IMR-90 (cell line): Measurements from ENCODE around the gene OXSR1. TPM values are rescaled to one million over a fixed set of nuclear protein-coding genes. Genes with fewer than 3 reads are reported as not detected.

Experiments
- ATAC-seq: fragments of 200-7000 bp; cut with Tn5 transposase; 2 replicates; pipeline ENCODE4 v1.9.1; 2020; ENCODE audit warnings: low read depth, mild to moderate bottlenecking, moderate library complexity
- BruUV-seq: library from RNA; stranded (reverse); fragments of 400-500 nt; replicated peaks from 2 replicates; lab custom pipeline; 2021; lab: Mats Ljungman, UMichigan
- CTCF ChIA-PET: fragments of 300-600 bp; formaldehyde crosslinking; extraction: SDS; loops from one replicate; lab custom pipeline; 2021; ENCODE audit warnings: antibody characterized with exemption; lab: Yijun Ruan, JAX
- POLR2A ChIA-PET: fragments of 300-600 bp; sonication (Branson Sonifier 250); formaldehyde crosslinking; loops from one replicate; lab custom pipeline; 2022; ENCODE audit warnings: antibody characterized with exemption; ENCODE audit not compliant: unreplicated experiment; lab: Charles Lee
- DNase-seq: peaks from one replicate; pipeline ENCODE4 v3.0.0; 2013
- H2AFZ ChIP-seq: replicated peaks from 2 replicates; pipeline ENCODE3; 2013; ENCODE audit warnings: low read length, mild to moderate bottlenecking; ENCODE audit not compliant: poor library complexity
- H2AK5ac ChIP-seq: 2 replicates; pipeline ENCODE4 v1.6.1; 2013; ENCODE audit warnings: low read depth, low read length, inconsistent platforms
- H2AK9ac ChIP-seq: replicated peaks from 2 replicates; pipeline ENCODE3; 2013; ENCODE audit warnings: mild to moderate bottlenecking, low read depth, low read length, moderate library complexity; ENCODE audit not compliant: poor library complexity
- H2BK120ac ChIP-seq: 2 replicates; pipeline ENCODE4 v1.6.1; 2013; ENCODE audit warnings: low read depth, low read length, inconsistent platforms
- H2BK15ac ChIP-seq: 3 replicates; pipeline ENCODE4 v1.6.1; 2013; ENCODE audit warnings: low read depth, low read length, inconsistent platforms
- H2BK20ac ChIP-seq: 2 replicates; pipeline ENCODE4 v1.6.1; 2013; ENCODE audit warnings: low read depth, mild to moderate bottlenecking, inconsistent platforms, low read length, moderate library complexity
- H2BK5ac ChIP-seq: 2 replicates; pipeline ENCODE4 v1.6.1; 2013; ENCODE audit warnings: mild to moderate bottlenecking, low read depth, low read length, inconsistent platforms; ENCODE audit not compliant: poor library complexity, severe bottlenecking
- H3K14ac ChIP-seq: replicated peaks from 2 replicates; pipeline ENCODE4 v1.6.1; 2013; ENCODE audit warnings: low read depth, low read length, inconsistent platforms
- H3K18ac ChIP-seq: 2 replicates; pipeline ENCODE4 v1.6.1; 2013; ENCODE audit warnings: low read depth, low read length, control low read depth
- H3K23ac ChIP-seq: 2 replicates; pipeline ENCODE4 v1.6.1; 2013; ENCODE audit warnings: low read depth, low read length, inconsistent platforms
- H3K27ac ChIP-seq: 2 replicates; pipeline ENCODE4 v1.5.1; 2013; ENCODE audit warnings: mild to moderate bottlenecking, control low read depth, low read length; ENCODE audit not compliant: insufficient read depth
- H3K27me3 ChIP-seq: 2 replicates; pipeline ENCODE4 v1.6.1; 2013; ENCODE audit warnings: low read length; ENCODE audit not compliant: control insufficient read depth, insufficient read depth
- H3K36me3 ChIP-seq: 2 replicates; pipeline ENCODE4 v1.6.1; 2013; ENCODE audit warnings: low read length, mixed read lengths; ENCODE audit not compliant: control insufficient read depth, insufficient read depth
- H3K4ac ChIP-seq: 2 replicates; pipeline ENCODE4 v1.6.1; 2013; ENCODE audit warnings: low read depth, low read length, inconsistent platforms
- H3K4me1 ChIP-seq: 2 replicates; pipeline ENCODE4 v1.6.1; 2013; ENCODE audit warnings: low read length, mixed read lengths; ENCODE audit not compliant: control insufficient read depth, insufficient read depth
- H3K4me2 ChIP-seq: 2 replicates; pipeline ENCODE4 v1.6.1; 2013; ENCODE audit warnings: low read depth, mild to moderate bottlenecking, control low read depth, low read length, moderate library complexity
- H3K4me3 ChIP-seq: 2 replicates; pipeline ENCODE4 v1.5.1; 2013; ENCODE audit warnings: low read depth, mild to moderate bottlenecking, control low read depth, low read length, moderate library complexity; ENCODE audit not compliant: insufficient read depth
- H3K56ac ChIP-seq: 2 replicates; pipeline ENCODE4 v1.6.1; 2013; ENCODE audit warnings: low read length, inconsistent platforms; ENCODE audit not compliant: insufficient read depth; ENCODE audit errors: extremely low read depth
- H3K79me1 ChIP-seq, 2 experiments: 2 replicates each; pipeline ENCODE4 v1.6.1; 2013; ENCODE audit warnings: low read length in 2 of 2, inconsistent platforms in 1 of 2, low read depth in 1 of 2
- H3K9ac ChIP-seq: 2 replicates; pipeline ENCODE4 v1.6.1; 2013; ENCODE audit warnings: low read depth, low read length, control low read depth
- H3K9me1 ChIP-seq: 2 replicates; pipeline ENCODE4 v1.6.1; 2013; ENCODE audit warnings: low read length, inconsistent platforms; ENCODE audit not compliant: insufficient read depth
- H3K9me3 ChIP-seq: 2 replicates; pipeline ENCODE4 v1.6.1; 2013; ENCODE audit warnings: low read length; ENCODE audit not compliant: control insufficient read depth, insufficient read depth
- H4K20me1 ChIP-seq: 2 replicates; pipeline ENCODE4 v1.6.1; 2013; ENCODE audit warnings: low read length, inconsistent platforms; ENCODE audit not compliant: insufficient read depth
- H4K5ac ChIP-seq: 2 replicates; pipeline ENCODE4 v1.6.1; 2013; ENCODE audit warnings: mild to moderate bottlenecking, low read depth, low read length, control low read depth
- H4K8ac ChIP-seq, 2 experiments: 2 replicates each; pipeline ENCODE4 v1.6.1; 2013; ENCODE audit warnings: low read depth in 2 of 2, low read length in 2 of 2, control low read depth in 1 of 2, inconsistent platforms in 1 of 2
- H4K91ac ChIP-seq: 2 replicates; pipeline ENCODE4 v1.6.1; 2013; ENCODE audit warnings: low read depth, low read length, inconsistent platforms; ENCODE audit not compliant: insufficient read depth
- BHLHE40 ChIP-seq: fragments of 150-350 bp; IDR thresholded peaks from 2 replicates; pipeline ENCODE4 v1.6.1; 2016; ENCODE audit warnings: mild to moderate bottlenecking, low read depth, low read length
- CEBPB ChIP-seq: IDR thresholded peaks from 2 replicates; pipeline ENCODE4 v1.6.1; 2012; ENCODE audit warnings: low read depth, low read length, improper control_type of control experiment
- CHD1 ChIP-seq: IDR thresholded peaks from 2 replicates; pipeline ENCODE4 v1.6.1; 2012; ENCODE audit warnings: low read depth, low read length, improper control_type of control experiment
- CTCF ChIP-seq: conservative IDR thresholded peaks from 2 replicates; pipeline ENCODE4 v1.5.1; 2012; ENCODE audit warnings: mild to moderate bottlenecking, low read depth, low read length, improper control_type of control experiment
- MAFK ChIP-seq: IDR thresholded peaks from 2 replicates; pipeline ENCODE4 v1.6.1; 2012; ENCODE audit warnings: low read depth, low read length, improper control_type of control experiment
- MAZ ChIP-seq: IDR thresholded peaks from 2 replicates; pipeline ENCODE4 v1.6.1; 2012; ENCODE audit warnings: low read depth, mild to moderate bottlenecking, low read length, improper control_type of control experiment, moderate library complexity, borderline replicate concordance
- MXI1 ChIP-seq: IDR thresholded peaks from 2 replicates; pipeline ENCODE4 v1.6.1; 2012; ENCODE audit warnings: low read depth, mild to moderate bottlenecking, low read length, moderate library complexity, borderline replicate concordance
- NFE2L2 ChIP-seq: fragments of 150-350 bp; IDR thresholded peaks from 2 replicates; pipeline ENCODE4 v1.6.1; 2016; ENCODE audit warnings: low read depth, mild to moderate bottlenecking, low read length
- POLR2A ChIP-seq: IDR thresholded peaks from 2 replicates; pipeline ENCODE4 v1.6.1; 2012; ENCODE audit warnings: mild to moderate bottlenecking, low read depth, low read length
- RAD21 ChIP-seq: IDR thresholded peaks from 2 replicates; pipeline ENCODE4 v1.6.1; 2012; ENCODE audit warnings: low read length, improper control_type of control experiment
- RCOR1 ChIP-seq: IDR thresholded peaks from 2 replicates; pipeline ENCODE4 v1.6.1; 2012; ENCODE audit warnings: mild to moderate bottlenecking, low read length, improper control_type of control experiment; ENCODE audit not compliant: insufficient replicate concordance
- RFX5 ChIP-seq: IDR thresholded peaks from 2 replicates; pipeline ENCODE4 v1.8.0; 2012; ENCODE audit warnings: low read depth, mild to moderate bottlenecking, low read length, moderate library complexity
- SMC3 ChIP-seq: fragments of 150-350 bp; IDR thresholded peaks from 2 replicates; pipeline ENCODE4 v1.6.1; 2016; ENCODE audit warnings: low read depth, mild to moderate bottlenecking, antibody characterized with exemption, low read length, moderate library complexity
- USF2 ChIP-seq: fragments of 150-350 bp; IDR thresholded peaks from 2 replicates; pipeline ENCODE4 v1.6.1; 2017; ENCODE audit warnings: mild to moderate bottlenecking, antibody characterized with exemption, low read length, low read depth
- WGBS, 2 experiments: methylation state at CpG; one replicate each; pipeline versions ENCODE4 v1.1.5 to v1.1.7; 2013; ENCODE audit warnings: missing lambda C conversion rate in 2 of 2; ENCODE audit not compliant: insufficient read length in 1 of 2; ENCODE audit errors: extremely low coverage in 2 of 2; 5-methylcytosine and 5-hydroxymethylcytosine counted together
- dilution Hi-C: fragments of 300-500 bp; cut with HindIII; formaldehyde crosslinking; loops from one replicate; pipeline ENCODE4 v1.14.3; 2018; ENCODE audit warnings: low sequenced_read_pairs; ENCODE audit not compliant: unreplicated experiment
- in situ Hi-C: fragments of 300-500 bp; cut with MboI; formaldehyde crosslinking; loops from 3 replicates; pipeline ENCODE4 v1.14.3; 2019; ENCODE audit warnings: low sequenced_read_pairs, inconsistent platforms, mixed read lengths
- intact Hi-C: fragments of 100-400 bp; cut with micrococcal nuclease; formaldehyde crosslinking; loops from 2 replicates; pipeline ENCODE4 v1.10.0; 2022
- polyA plus RNA-seq, 3 experiments: library from polyadenylated mRNA; depleted of rRNA; stranded (reverse); fragments of >200 nt; gene quantifications; 2 replicates each; pipeline ENCODE4 v1.2.3, GENCODE V29; 2012; ENCODE audit warnings: low replicate concordance in 1 of 3
- total RNA-seq: library from RNA; depleted of rRNA; stranded (reverse); fragments of >200 nt; gene quantifications from 2 replicates; pipeline ENCODE4 v1.2.3, GENCODE V29; 2012

OXSR1 gene
- total and polyA plus RNA-seq, 2 of the 4 experiments (the other 2 are of a cell fraction), result 32.9 to 37.6 TPM

- Histone ChIP-seq H3K4me2 (no peak overlapping the region), H4K5ac (no peak overlapping the region), H4K20me1 (no peaks in the 10 kb centered on the region), H3K27me3 (no peaks in the 10 kb centered on the region), H2BK5ac (no peak overlapping the region), H3K27ac (no peak overlapping the region), H4K8ac (no peak overlapping the region), H3K9me1 (peaks cover 3% of the 10 kb centered on the region; the same call in 1 of the 2 replicates), H3K9me3 (no peaks in the 10 kb centered on the region; the same call in 1 of the 2 replicates), H3K4ac (no peak overlapping the region), H3K9ac (no peak overlapping the region), H3K79me1 (peaks cover 4 to 23% of the 10 kb centered on the region in 2 experiments; a peak in 3 of 4 replicates), H3K56ac (no peak overlapping the region), H3K4me3 (no peak overlapping the region), H3K14ac (no peak overlapping the region), H2AFZ (no peak overlapping the region), H2BK20ac (no peak overlapping the region), H2AK5ac (no peak overlapping the region), H3K36me3 (peaks cover 7% of the 10 kb centered on the region), H2BK120ac (no peak overlapping the region), H3K23ac (no peak overlapping the region), H4K91ac (no peak overlapping the region), H2AK9ac (no peak overlapping the region), H2BK15ac (no peak overlapping the region), H3K18ac (no peak overlapping the region), H3K4me1 (no peaks in the 10 kb centered on the region)
- DNase-seq (no peak), ATAC-seq (no peak)
- WGBS, 2 experiments, result no CpG with 5 or more reads among the region's 2 CpGs
- TF ChIP-seq BHLHE40 (no peak), RCOR1 (no peak), POLR2A (no peak), MAFK (no peak), CTCF (no peak), MAZ (no peak), CHD1 (no peak), CEBPB (no peak), RFX5 (no peak), SMC3 (no peak), NFE2L2 (no peak), MXI1 (no peak), RAD21 (no peak), USF2 (no peak)
- in situ Hi-C loops, result no loop called here
- intact Hi-C loops, result no loop called here
- CTCF ChIA-PET, result no interaction called here
- dilution Hi-C loops, result no loop called here
- no TSS peak for BruUV-seq
- POLR2A ChIA-PET, result interaction anchor here (0.6 kb wide), 1 partner anchor 8 kb away, joined by 4 read pairs; no protein-coding TSS in a partner anchor
Measured at GRCh38 chr3:38260474-38260873, 95.1 kb downstream of the OXSR1 start.
